ENCODE measurements around the gene IRF4.

The IRF4 gene

GRCh38 chr6:397056-397455, 5.5 kb downstream of the IRF4 start:
- no peak for DNase-seq (ENCODE audit: low read depth)
- no peak overlapping the region for H3K4me3 ChIP-seq (ENCODE audit: low read length)
- no peak for TF ChIP-seq CTCF (conservative IDR thresholded peaks at IDR 0.05; ENCODE audit: low read depth, low read length)

GRCh38 chr6:397604-398003, 6.1 kb downstream of the IRF4 start:
- H3K4me3 ChIP-seq (ENCODE audit: low read length), result no peak overlapping the region
- TF ChIP-seq CTCF (conservative IDR thresholded peaks at IDR 0.05; ENCODE audit: low read depth, low read length), result no peak
- no peak for DNase-seq (ENCODE audit: low read depth)

- TF ChIP-seq CTCF (conservative IDR thresholded peaks at IDR 0.05; ENCODE audit: low read depth, low read length), result no peak
- DNase-seq (ENCODE audit: low read depth), result no peak
- no peak overlapping the region for H3K4me3 ChIP-seq (ENCODE audit: low read length)
Measured at GRCh38 chr6:398065-398464, 6.5 kb downstream of the IRF4 start.

- DNase-seq (ENCODE audit: low read depth), result no peak
- no peak for TF ChIP-seq CTCF (conservative IDR thresholded peaks at IDR 0.05; ENCODE audit: low read depth, low read length)
- H3K4me3 ChIP-seq (ENCODE audit: low read length), result no peak overlapping the region
Measured at GRCh38 chr6:398558-399078, 7.1 kb downstream of the IRF4 start.

- no peak for DNase-seq (ENCODE audit: low read depth)
- no peak for TF ChIP-seq CTCF (conservative IDR thresholded peaks at IDR 0.05; ENCODE audit: low read depth, low read length)
Measured at GRCh38 chr6:399785-400534, 8.4 kb downstream of the IRF4 start.

GRCh38 chr6:400815-401214, 9.3 kb downstream of the IRF4 start:
- DNase-seq (ENCODE audit: low read depth), result no peak
- H3K4me3 ChIP-seq (ENCODE audit: low read length), result no peak overlapping the region
- TF ChIP-seq CTCF (conservative IDR thresholded peaks at IDR 0.05; ENCODE audit: low read depth, low read length), result no peak

More at GRCh38 chr6:399785-400534, 8.4 kb downstream of the IRF4 start:
- no peak overlapping the region for H3K4me3 ChIP-seq (ENCODE audit: low read length)

Measured in retinal pigment epithelial cell (primary cell).